Natural killer cell treated with Interleukin-12 subunit alpha and Interleukin-12 subunit beta and Interleukin-15 and Interleukin-18, amount 100 ng/mL, for 72 hours (primary cell): ENCODE data around the gene XPC. TPM values are rescaled to one million over a fixed set of nuclear protein-coding genes. Genes with fewer than 3 reads are reported as not detected.
"Not testable (repeated sequence)": the region's sequence is repeated elsewhere in the genome, so short reads cannot be mapped to it uniquely, and the experiment has no call there.

Experiments
- ATAC-seq, 2 donors: fragments of 150-1000 bp; cut with Tn5 transposase in 1 of 2; sonication (Bioruptor Pico), chemical (Tn5 transposase) in 1 of 2; 2 replicates each; pipeline ENCODE4 v1.10.0; 2021
- DNase-seq: peaks from one replicate; pipeline ENCODE4 v3.0.0; 2022; ENCODE audit warnings: low spot score
- H3K27ac Mint-ChIP-seq, 2 donors: 1 replicate in 1 of 2; 2 replicates in 1 of 2; pipeline ENCODE4 v1.8.0; 2022; ENCODE audit warnings: mixed read lengths in 2 of 2, mild to moderate bottlenecking in 1 of 2, moderate library complexity in 1 of 2
- H3K27me3 Mint-ChIP-seq, 2 donors: 1 replicate in 1 of 2; 2 replicates in 1 of 2; pipeline ENCODE4 v1.8.0; 2022; ENCODE audit warnings: mixed read lengths in 2 of 2
- H3K36me3 Mint-ChIP-seq: one replicate; pipeline ENCODE4 v1.8.0; 2022; ENCODE audit warnings: mixed read lengths
- H3K4me1 Mint-ChIP-seq, 2 donors: 1 replicate in 1 of 2; 2 replicates in 1 of 2; pipeline ENCODE4 v1.8.0; 2022; ENCODE audit warnings: low read depth in 2 of 2, mixed read lengths in 2 of 2, mild to moderate bottlenecking in 1 of 2
- H3K4me3 Mint-ChIP-seq: one replicate; pipeline ENCODE4 v1.8.0; 2022; ENCODE audit warnings: mixed read lengths
- H3K9me3 Mint-ChIP-seq: 2 replicates; pipeline ENCODE4 v1.8.0; 2022; ENCODE audit warnings: mixed read lengths
- total RNA-seq, 2 donors: library from RNA; stranded (reverse); gene quantifications; one replicate each; pipeline ENCODE4 v1.2.3, GENCODE V29; 2022

The XPC gene
- total RNA-seq, 2 donors from 2014 or later: 24.6 to 31.5 TPM

DNA sequence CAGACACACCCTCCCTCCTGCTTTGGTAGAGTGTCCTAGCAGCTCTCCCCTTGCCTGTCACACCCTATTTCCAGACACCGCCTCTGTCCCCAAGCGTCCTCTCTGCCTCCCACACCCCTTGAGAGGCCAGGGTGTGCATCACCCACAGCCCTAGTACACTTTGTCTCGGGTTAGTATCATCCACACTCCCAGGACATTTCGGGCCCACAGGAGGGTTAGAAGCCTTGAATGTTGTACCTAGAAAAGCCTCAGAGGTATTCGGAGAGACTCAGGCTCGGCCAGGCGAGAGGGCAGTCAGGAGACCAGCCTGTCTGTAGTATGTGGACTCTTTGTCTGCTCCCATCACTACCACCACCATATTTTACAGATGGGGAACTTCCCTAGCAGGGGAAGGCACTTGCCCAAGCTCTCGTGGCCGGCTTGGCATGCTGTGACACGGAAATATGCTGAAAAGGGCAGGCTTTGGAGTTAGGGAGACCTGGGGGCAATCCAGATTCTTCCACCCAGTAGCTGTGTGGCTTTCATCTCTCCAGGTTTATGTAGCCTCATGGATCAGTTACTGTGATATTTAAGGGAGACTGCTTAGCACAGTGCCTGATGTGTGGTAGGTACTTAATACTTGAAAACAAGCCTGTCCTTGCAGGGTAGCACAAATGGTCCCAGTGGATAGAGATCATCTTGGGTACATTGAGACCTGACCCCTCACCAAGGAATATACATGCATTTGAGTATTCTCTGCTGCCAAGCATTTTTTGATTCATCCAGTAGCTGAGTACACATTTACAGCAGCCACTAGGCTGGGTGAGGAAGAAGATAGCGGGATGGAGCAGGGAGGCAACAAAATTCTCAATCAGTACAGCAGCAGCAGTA lies 52.1 kb downstream of the XPC start:
- Mint-ChIP-seq H3K27me3 (no peaks in the 10 kb centered on the region), H3K9me3 (no peaks in the 10 kb centered on the region), H3K4me1 (peaks cover 50 to 55% of the 10 kb centered on the region in 2 donors), H3K27ac (peak overlapping the region; percentile 95), H3K36me3 (peaks cover 21% of the 10 kb centered on the region), H3K4me3 (peak overlapping the region; percentile 99)
- DNase-seq: peak; percentile 56
- ATAC-seq: no peak

DNA sequence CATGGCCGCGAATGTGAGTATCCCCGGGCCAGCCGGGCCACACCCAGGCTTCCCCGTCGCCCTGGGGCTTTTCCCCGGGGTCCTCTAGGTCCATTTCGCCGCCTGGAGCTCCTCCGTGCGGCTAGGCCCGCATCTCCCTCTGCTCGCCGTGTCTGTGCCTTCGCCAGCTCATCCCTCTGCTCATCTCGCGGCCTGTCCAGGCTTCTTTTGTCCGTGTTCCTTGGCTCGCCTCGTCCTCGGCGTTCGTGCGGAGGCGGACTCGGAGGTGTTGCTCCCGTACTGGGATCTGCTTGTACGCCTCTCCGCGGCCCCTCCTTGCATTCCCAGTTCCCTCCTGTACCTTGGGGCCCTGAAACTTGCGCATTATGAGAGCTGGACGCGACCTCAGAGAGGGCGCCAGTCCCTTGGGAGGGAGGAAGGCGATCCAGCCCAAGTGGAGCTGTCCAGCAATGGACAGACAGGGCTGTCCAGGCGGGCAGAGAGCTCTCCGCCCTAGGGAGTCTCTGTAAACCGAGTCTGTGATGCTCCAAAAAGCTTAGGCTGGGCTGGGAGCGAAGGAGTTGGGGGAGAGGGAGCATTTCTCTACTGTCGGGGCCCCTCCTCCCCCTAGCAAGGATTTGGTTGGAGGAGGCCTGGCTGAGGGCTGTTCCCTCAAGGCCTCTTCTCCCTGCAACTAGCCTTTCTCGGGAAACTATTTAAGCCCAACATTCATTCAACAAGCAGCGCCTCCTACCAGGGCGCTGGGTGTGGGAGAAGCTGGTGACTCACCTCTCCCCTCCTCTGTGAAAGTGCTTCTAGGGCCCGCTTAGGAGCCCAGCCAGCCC lies 53.0 kb downstream of the XPC start:
- Mint-ChIP-seq H3K27me3 (no peaks in the 10 kb centered on the region), H3K27ac (peak overlapping the region; percentile 95), H3K4me3 (peak overlapping the region; percentile 99), H3K36me3 (peaks cover 25% of the 10 kb centered on the region), H3K9me3 (no peaks in the 10 kb centered on the region), H3K4me1 (peaks cover 50 to 57% of the 10 kb centered on the region in 2 donors)
- ATAC-seq (peak in 1 of 2 donors; percentile 46), DNase-seq (peak; percentile 70)

DNA sequence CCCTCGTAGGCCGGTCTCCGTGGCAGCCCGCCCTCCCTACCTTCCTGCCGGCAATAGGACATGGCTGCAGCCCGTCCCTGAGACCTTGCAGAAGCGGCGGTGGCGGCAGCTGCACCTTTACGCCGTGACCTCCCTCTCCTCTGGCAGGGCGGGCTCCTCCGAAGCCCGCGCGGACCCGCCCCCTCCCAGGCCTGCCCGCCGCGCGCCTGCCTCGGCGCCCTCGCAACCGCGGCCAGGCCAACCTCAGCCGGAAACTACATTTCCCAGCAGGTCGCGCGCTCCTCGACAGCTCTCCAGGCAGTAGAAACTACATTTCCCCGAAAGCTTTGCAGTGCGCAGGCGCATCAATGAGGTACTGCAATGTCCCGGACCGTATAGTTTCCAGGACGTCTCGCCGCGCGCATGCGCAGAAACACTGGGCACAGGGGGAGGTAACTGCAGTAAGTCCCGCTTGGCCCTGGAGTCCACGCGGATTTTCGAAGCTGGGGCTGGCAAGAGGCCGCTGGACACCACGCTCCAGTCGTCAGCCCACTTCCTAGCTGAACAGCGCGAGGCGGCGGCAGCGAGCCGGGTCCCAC lies 53.7 kb downstream of the XPC start, which contains the start of the genes CHCHD4 and TMEM43:
TSS of gene CHCHD4 (minus strand) at position 256 of the 578 bp plus-strand sequence. CDS start at position 62, 194 bp downstream.
TSS of gene TMEM43 (plus strand) at position 438 of the 578 bp plus-strand sequence. CDS start 142 bp downstream, outside the sequence.
- H3K4me3 Mint-ChIP-seq: peak within 1 kb of the TSS; percentile 99
- DNase-seq: peak; percentile 99
- H3K9me3 Mint-ChIP-seq: no peaks in the 10 kb centered on the region
- peak within 1 kb of the TSS; percentile 95 for H3K27ac Mint-ChIP-seq
- peaks cover 21% of the 10 kb centered on the region for H3K36me3 Mint-ChIP-seq
- ATAC-seq: peak; percentile 95 to 97
- H3K4me1 Mint-ChIP-seq: peaks cover 48 to 60% of the 10 kb centered on the region in 2 donors
- H3K27me3 Mint-ChIP-seq: no peaks in the 10 kb centered on the region

DNA sequence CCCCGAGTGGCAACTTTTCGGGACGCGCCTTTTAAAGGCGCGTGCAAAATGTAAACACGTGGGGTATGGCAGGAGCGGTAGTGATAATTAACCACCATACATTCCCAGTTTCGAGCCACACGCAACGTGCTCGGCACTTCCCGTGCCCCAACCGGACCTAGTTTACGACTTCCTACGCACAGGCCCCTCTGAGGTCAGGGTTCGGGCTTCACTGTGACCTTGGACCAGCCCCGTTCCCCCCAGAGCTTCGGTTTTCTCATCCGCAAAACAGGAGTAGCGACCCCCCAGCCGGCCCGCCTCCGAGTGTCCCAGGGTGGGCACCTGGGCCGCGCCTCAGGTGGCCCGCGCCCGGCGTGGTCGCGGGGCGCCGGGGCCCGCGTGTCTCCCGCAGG lies 54.2 kb downstream of the XPC start:
- peaks cover 48 to 60% of the 10 kb centered on the region in 2 donors for H3K4me1 Mint-ChIP-seq
- peaks cover 20% of the 10 kb centered on the region for H3K36me3 Mint-ChIP-seq
- H3K9me3 Mint-ChIP-seq: no peaks in the 10 kb centered on the region
- DNase-seq (no peak), ATAC-seq (peak; percentile 66 to 69)
- peak overlapping the region; percentile 95 for H3K27ac Mint-ChIP-seq
- H3K27me3 Mint-ChIP-seq: no peaks in the 10 kb centered on the region
- peak overlapping the region; percentile 99 for H3K4me3 Mint-ChIP-seq

DNA sequence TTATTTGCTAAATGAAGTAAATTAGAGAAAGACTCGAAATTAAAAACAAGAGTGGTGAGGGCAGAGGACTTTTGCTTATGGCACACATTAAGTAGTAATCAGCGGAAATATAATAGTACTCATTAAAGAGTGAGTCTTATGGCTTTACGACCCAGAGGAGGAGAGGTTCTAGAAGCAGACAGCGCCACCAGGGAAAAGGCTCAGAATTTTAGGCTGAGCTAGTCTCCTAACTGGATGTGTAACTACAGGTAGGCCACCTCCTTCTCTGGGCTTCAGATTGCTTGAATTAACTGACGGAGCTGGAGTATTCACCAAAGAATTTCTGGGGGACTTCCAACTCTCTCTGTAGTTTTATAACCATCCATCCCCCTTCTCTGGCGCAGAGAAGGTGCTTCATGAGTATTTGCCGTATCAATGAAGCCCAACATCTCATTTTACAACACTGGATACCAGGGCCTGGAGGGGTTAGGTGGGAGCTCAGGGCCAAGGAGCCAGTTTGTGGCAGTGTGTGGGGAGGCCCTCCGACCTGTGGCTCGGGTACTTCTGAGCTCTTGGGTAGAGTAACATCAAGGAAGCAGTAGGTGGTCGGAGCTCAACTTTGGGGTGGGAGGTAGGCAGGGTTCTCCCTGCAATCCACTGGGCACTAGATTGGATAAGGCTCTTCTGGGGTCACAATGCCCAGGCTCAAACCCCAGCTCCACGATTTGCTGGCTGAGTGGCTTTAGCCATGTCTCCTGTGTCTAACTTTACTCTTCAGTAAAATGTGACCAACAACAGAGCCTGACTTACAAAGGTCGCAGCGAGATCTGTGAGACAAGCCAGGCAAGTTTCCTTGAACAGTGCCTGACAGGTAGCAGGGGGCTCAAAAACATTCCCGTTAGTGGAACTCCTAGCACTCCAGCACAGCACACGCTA lies 54.8 kb downstream of the XPC start:
- Mint-ChIP-seq H3K27me3 (no peaks in the 10 kb centered on the region), H3K9me3 (no peaks in the 10 kb centered on the region), H3K27ac (peak overlapping the region; percentile 95), H3K4me3 (peak overlapping the region; percentile 99), H3K4me1 (peaks cover 45 to 56% of the 10 kb centered on the region in 2 donors), H3K36me3 (peaks cover 15% of the 10 kb centered on the region)
- DNase-seq (no peak), ATAC-seq (no peak)

DNA sequence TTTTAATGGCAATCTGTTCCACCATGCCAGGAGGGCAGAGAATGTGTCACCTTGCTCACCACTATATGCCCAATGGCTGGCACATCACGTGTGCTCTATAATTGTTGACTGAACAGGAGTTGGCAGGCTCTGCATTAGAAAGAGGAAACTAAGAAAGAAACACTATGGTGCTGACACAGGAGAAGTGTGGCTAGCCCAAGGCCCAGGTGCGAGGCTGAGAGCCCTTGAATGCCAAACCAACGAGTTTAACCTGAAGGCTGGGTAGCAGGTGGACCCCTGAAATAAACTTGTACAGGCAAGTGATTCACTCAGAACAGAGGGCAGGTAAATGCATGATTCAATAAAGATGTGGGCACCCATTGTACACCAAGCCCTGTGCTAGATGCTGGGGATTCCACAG lies 56.1 kb downstream of the XPC start:
- H3K36me3 Mint-ChIP-seq: peaks cover 10% of the 10 kb centered on the region
- no peaks in the 10 kb centered on the region for H3K27me3 Mint-ChIP-seq
- peak overlapping the region; percentile 74 for H3K4me3 Mint-ChIP-seq
- DNase-seq (no peak), ATAC-seq (no peak)
- H3K9me3 Mint-ChIP-seq: no peaks in the 10 kb centered on the region
- H3K4me1 Mint-ChIP-seq: peaks cover 32 to 43% of the 10 kb centered on the region in 2 donors
- H3K27ac Mint-ChIP-seq: peak overlapping the region; percentile 95

DNA sequence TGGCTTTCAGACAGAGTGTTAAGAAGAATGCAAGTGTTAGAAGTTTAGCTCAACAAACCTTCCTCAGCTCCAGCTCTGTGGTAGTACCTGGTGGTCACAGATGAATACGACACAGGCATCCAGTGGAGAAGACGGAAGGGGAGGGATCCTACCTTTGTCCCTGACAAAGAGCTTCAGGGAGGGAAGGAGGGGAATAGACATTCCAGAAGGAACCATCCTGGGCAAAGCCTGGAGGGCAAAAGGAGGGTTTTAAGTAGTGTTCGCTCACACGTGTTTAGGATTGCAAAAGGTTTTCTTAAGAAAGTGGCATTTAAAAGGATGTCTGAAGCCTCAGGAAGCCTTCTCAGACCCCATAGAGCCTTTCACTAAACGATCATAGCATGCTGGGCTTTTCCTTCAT lies 56.5 kb downstream of the XPC start:
- Mint-ChIP-seq H3K4me3 (peak overlapping the region; percentile 74), H3K36me3 (peaks cover 10% of the 10 kb centered on the region), H3K27ac (peak overlapping the region in 1 of 2 donors; percentile 95), H3K4me1 (peaks cover 31 to 40% of the 10 kb centered on the region in 2 donors), H3K27me3 (no peaks in the 10 kb centered on the region), H3K9me3 (no peaks in the 10 kb centered on the region)
- ATAC-seq (no peak), DNase-seq (no peak)

DNA sequence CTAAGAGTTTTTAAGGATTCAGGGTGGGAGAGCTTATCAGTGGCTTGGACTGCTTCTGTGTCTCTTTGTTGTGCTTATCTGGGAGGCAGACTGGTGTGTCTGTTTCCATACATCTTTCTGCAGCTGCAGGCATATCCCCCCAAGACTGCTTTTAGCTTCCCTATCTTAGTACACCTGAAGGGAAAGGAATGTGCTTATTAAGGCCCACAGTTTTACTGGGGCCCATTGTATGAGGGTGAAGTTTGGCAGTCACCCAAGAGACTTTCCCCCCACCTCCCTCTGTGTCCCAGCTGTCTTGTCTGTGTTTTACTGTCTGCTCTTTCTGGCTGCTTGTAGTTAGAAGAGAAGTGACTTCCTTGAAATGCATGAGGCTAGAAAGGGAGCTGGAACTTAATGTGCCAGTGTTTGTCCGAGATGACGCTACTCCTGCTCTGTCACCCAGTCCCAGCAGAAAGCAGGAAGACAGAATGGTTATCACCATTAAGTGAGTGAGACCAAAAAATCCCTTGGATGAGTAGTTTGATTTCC lies 57.4 kb downstream of the XPC start:
- ATAC-seq, DNase-seq, H3K4me3 Mint-ChIP-seq, H3K9me3 Mint-ChIP-seq, H3K27me3 Mint-ChIP-seq, H3K27ac Mint-ChIP-seq: not testable (repeated sequence)
- Mint-ChIP-seq H3K4me1 (peaks cover 24 to 32% of the 10 kb centered on the region in 2 donors), H3K36me3 (peaks cover 10% of the 10 kb centered on the region)

DNA sequence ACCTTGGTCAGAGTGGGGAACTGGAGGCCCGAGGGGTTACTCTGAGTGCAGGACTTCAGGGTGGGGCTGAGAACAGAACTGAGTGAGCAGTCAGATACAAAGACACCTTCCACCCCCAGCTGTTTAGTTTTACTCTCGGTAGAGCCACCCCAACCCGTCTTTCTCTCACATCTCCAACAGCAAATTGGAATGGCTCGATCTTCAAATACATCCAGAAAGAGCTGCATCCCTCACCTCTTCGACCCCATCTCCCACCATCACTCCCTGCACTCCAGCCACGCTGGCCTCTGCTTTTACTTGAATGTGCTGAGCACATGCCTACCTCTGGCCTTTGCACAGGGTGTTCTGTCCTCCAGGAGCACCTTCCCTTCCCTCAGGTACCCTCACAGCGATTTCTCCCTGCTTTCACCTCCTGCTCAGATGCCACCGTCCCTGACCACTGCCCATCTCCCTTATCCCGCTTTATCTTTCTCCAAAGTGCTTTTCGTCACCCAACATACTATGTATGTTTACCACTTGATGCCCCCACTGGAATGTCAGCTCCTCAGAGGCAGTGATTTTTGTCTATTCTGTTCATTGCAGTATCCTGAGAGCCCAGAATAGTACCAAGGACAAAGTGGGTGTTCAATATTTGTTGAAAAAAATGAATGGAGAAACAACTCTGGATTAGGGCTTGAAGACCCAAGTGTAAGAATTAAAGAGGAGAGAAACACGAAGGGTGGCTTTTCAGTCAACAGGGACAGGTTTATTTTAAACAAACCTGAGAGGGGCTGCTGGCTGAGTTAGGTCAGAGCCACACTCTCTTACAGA lies 58.1 kb downstream of the XPC start:
- Mint-ChIP-seq H3K27ac (no peak overlapping the region), H3K27me3 (no peaks in the 10 kb centered on the region), H3K4me1 (peaks cover 20 to 26% of the 10 kb centered on the region in 2 donors), H3K9me3 (no peaks in the 10 kb centered on the region), H3K4me3 (no peak overlapping the region), H3K36me3 (peaks cover 10% of the 10 kb centered on the region)
- DNase-seq (no peak), ATAC-seq (no peak)

DNA sequence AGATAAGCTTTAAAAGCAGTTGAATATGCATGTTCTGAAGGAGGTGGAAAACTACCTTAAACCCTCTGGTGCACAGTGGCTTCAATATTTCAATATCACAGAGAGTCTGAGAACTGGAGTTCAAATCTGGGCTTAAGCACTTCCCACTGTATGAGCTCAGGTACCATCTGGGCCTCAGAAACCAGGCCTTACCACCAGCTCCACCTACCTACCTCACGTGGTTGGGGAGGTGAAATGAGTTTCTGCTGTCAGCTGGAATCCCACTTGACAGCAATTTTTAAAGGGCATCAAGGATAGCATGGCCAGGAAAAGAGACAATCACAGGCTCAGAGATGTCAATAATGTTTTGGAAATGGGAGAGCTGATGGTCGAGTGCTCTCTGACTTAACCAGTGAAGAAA lies 58.8 kb downstream of the XPC start:
- no peak overlapping the region for H3K4me3 Mint-ChIP-seq
- ATAC-seq: no peak
- no peaks in the 10 kb centered on the region for H3K27me3 Mint-ChIP-seq

DNA sequence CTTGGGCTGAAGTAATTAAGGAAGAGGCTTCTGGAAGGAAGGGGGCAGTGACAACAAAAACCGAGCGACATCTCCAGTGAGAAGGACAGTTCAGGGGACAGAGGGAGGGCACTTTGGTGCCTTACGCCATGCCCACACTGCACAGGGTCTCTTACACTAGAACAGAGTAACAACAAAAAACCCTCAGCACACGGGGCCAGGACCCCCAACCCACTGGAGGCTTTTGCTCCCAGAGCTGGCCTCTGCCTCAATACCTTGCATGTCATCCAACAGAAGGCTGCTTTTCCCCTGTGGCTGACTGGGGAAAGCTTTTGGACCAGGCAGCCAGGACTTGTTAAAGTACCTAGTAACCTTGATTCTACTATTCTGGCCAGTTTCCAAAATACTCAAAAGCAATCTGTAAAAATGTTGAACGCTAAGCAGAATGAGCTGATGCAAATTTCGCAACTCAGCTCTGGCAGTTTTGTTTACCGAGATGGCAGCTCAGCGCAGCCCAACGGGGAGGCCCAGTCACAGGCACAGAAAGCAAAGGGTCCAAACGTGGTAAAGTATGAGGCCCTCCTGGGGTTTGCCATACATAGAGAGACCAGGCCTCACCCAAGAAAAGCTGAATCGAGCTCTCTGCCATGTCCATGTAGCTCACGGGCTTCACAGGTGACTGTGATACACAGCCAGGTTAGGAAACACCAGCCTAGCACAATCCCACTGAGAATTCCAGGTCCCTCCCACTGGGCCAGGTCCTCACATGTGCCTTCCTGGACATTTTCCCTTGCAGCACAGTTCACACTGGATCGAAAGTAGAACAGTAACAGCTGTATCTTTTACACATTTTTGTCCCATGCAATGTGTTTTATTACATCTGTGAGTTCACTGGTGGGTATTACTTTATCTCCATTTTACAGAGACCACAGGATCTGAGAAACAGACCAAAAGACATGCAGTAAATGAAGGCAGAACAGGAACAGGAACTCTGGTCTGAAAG lies 59.7 kb downstream of the XPC start:
- ATAC-seq: no peak
- no peaks in the 10 kb centered on the region for H3K27me3 Mint-ChIP-seq
- no peak overlapping the region for H3K27ac Mint-ChIP-seq
- no peaks in the 10 kb centered on the region for H3K9me3 Mint-ChIP-seq
- no peak for DNase-seq
- no peak overlapping the region for H3K4me3 Mint-ChIP-seq
- H3K4me1 Mint-ChIP-seq: peaks cover 15 to 20% of the 10 kb centered on the region in 2 donors
- peaks cover 14% of the 10 kb centered on the region for H3K36me3 Mint-ChIP-seq

More for the DNA sequence above, 58.8 kb downstream of the XPC start:
- peaks cover 20 to 25% of the 10 kb centered on the region in 2 donors for H3K4me1 Mint-ChIP-seq
- H3K9me3 Mint-ChIP-seq: no peaks in the 10 kb centered on the region
- peaks cover 14% of the 10 kb centered on the region for H3K36me3 Mint-ChIP-seq
- DNase-seq: no peak
- no peak overlapping the region for H3K27ac Mint-ChIP-seq
